ENCODE data around the gene CLINT1. TPM values are rescaled to one million over a fixed set of nuclear protein-coding genes. Genes with fewer than 3 reads are reported as not detected.

CLINT1 gene
- total RNA-seq, 1 donor from 2014 or later, result 48.6 TPM

- intact Hi-C loops (cut with micrococcal nuclease), result no loop called here
- no peak overlapping the region for H3K27ac ChIP-seq (replicated peaks)
- peaks cover 8% of the 10 kb centered on the region for H3K9me3 ChIP-seq (replicated peaks)
- H3K4me3 ChIP-seq, result no peak overlapping the region
- TF ChIP-seq CTCF (IDR thresholded peaks at IDR 0.05; ENCODE audit: borderline replicate concordance), result no peak
- H3K27me3 ChIP-seq (ENCODE audit: low read depth), result no peaks in the 10 kb centered on the region
- no peak for DNase-seq
- H3K36me3 ChIP-seq, result no peaks in the 10 kb centered on the region
- H3K4me1 ChIP-seq, result no peaks in the 10 kb centered on the region
Measured at GRCh38 chr5:157766442-157766841, 92.5 kb downstream of the CLINT1 start.

GRCh38 chr5:157764531-157764930, 94.4 kb downstream of the CLINT1 start:
- no peak for TF ChIP-seq CTCF (IDR thresholded peaks at IDR 0.05; ENCODE audit: borderline replicate concordance)
- no peaks in the 10 kb centered on the region for H3K4me1 ChIP-seq
- DNase-seq, result no peak
- no peaks in the 10 kb centered on the region for H3K36me3 ChIP-seq
- no peaks in the 10 kb centered on the region for H3K27me3 ChIP-seq (ENCODE audit: low read depth)
- no peak overlapping the region for H3K27ac ChIP-seq (replicated peaks)
- no peaks in the 10 kb centered on the region for H3K9me3 ChIP-seq (replicated peaks)
- intact Hi-C loops (cut with micrococcal nuclease), result no loop called here
- no peak overlapping the region for H3K4me3 ChIP-seq

DNA sequence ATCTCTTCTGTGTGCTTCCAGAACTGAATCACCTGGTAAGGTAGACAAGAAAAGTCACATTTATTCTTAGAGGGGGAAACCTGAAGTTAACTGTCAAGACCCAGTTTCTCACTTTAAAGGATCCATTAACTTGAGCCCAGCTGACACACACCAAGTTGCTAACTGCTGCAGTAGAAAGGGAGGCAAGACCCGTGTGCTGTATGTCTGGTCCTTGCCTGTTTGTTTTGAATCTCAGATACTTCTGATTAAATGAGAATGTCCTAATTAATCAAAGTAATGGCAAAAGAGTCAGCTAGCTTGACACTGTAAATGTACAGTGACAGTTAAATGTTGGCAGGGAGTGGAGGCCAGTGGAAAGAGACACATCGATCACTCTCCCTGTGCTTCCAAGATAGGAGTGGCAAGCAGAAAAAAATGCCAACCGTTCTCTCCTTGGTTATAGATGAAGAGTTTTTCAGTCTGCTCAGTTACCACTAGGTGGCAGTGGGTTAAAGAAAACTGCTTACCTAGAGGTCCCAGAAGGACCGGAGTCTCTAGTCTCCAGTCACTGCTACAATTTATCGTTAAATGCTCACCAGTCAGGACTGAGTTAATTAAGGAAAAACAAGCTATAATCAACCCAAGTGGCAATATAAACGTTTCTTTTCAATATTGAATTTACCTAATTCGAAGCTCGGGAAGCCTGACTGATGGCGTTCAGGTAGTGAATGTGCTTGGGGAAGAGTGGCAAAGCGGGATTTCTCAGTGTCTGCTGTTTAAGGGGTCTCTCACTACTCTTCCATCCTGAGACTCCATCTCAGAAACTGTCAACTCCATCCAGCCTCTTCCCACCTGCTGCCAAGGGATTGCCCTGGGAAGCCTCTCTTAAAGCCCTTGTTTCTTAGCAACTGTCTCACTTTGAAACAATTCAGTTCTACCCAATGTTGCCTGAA, 97.0 kb downstream of the CLINT1 start:
- Histone ChIP-seq H3K36me3 (no peaks in the 10 kb centered on the region), H3K27ac (replicated peaks) (no peak overlapping the region), H3K4me1 (no peaks in the 10 kb centered on the region), H3K9me3 (replicated peaks) (no peaks in the 10 kb centered on the region), H3K4me3 (no peak overlapping the region), H3K27me3 (ENCODE audit: low read depth) (no peaks in the 10 kb centered on the region)
- DNase-seq, result no peak
- peak; percentile 85 for TF ChIP-seq CTCF (IDR thresholded peaks at IDR 0.05; ENCODE audit: borderline replicate concordance)
- intact Hi-C loops (cut with micrococcal nuclease), result no loop called here

GRCh38 chr5:157758706-157759105, 100.2 kb downstream of the CLINT1 start:
- Histone ChIP-seq H3K4me3 (no peak overlapping the region), H3K27ac (replicated peaks) (no peak overlapping the region), H3K36me3 (peaks cover 27% of the 10 kb centered on the region), H3K27me3 (ENCODE audit: low read depth) (no peaks in the 10 kb centered on the region), H3K9me3 (replicated peaks) (no peaks in the 10 kb centered on the region), H3K4me1 (no peaks in the 10 kb centered on the region)
- no peak for TF ChIP-seq CTCF (IDR thresholded peaks at IDR 0.05; ENCODE audit: borderline replicate concordance)
- no peak for DNase-seq
- intact Hi-C loops (cut with micrococcal nuclease), result no loop called here

- peaks cover 52% of the 10 kb centered on the region for H3K36me3 ChIP-seq
- H3K4me1 ChIP-seq, result no peaks in the 10 kb centered on the region
- H3K27ac ChIP-seq (replicated peaks), result no peak overlapping the region
- H3K27me3 ChIP-seq (ENCODE audit: low read depth), result no peaks in the 10 kb centered on the region
- DNase-seq, result no peak
- intact Hi-C loops (cut with micrococcal nuclease), result no loop called here
- no peak overlapping the region for H3K4me3 ChIP-seq
- no peak for TF ChIP-seq CTCF (IDR thresholded peaks at IDR 0.05; ENCODE audit: borderline replicate concordance)
- no peaks in the 10 kb centered on the region for H3K9me3 ChIP-seq (replicated peaks)
Measured at GRCh38 chr5:157756122-157756521, 102.8 kb downstream of the CLINT1 start.

Data from left ventricle myocardium inferior (tissue), 1 donor.